ENCODE data around the gene NFKBIB. TPM values are rescaled to one million over a fixed set of nuclear protein-coding genes. Genes with fewer than 3 reads are reported as not detected.

Gene NFKBIB
- total RNA-seq, 1 donor from 2014 or later: 8.3 TPM

DNA sequence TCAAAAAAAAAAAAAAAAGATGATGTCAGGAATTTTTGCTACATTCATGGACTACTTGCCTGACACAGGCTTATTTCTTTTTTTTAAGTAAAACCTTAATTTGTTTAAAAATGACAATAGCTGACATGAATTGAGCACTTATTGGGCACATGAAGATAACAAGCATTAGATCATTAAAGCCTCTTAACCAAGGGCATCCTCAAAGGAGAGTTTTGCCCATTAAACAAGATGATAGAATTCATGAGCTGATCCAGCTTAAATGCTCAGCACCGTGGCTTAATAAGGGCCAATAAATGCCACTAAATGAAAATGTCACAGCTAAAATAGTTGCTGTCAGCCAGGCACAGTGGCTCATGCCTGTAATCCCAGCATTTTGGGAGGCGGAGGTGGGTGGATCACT is 56.5 kb downstream of the NFKBIB start:
- Histone ChIP-seq H3F3A (ENCODE audit: low read depth) (no peaks in the 10 kb centered on the region), H3K36me3 (no peaks in the 10 kb centered on the region), H3K9ac (no peak overlapping the region), H3K4me2 (no peak overlapping the region), H4K20me1 (ENCODE audit: low read depth) (peaks cover 4% of the 10 kb centered on the region), H3K9me3 (ENCODE audit: low read depth) (no peaks in the 10 kb centered on the region), H3K27ac (no peak overlapping the region), H3K79me2 (ENCODE audit: low read depth) (no peaks in the 10 kb centered on the region), H3K27me3 (no peaks in the 10 kb centered on the region), H3K4me1 (no peaks in the 10 kb centered on the region), H2AFZ (replicated peaks) (no peak overlapping the region), H3K4me3 (no peak overlapping the region)
- Mint-ChIP-seq H3K4me3 (no peak overlapping the region), H3K36me3 (peaks cover 1% of the 10 kb centered on the region), H3K27ac (no peak overlapping the region), H3K27me3 (ENCODE audit: insufficient read depth, low read depth) (peaks cover 4% of the 10 kb centered on the region), H3K9me3 (no peaks in the 10 kb centered on the region), H3K4me1 (peaks cover 3% of the 10 kb centered on the region)
- no peak for DNase-seq (ENCODE audit: low spot score)
- TF ChIP-seq EZH2phosphoT487 (IDR thresholded peaks at IDR 0.05) (no peak), EZH2 (IDR thresholded peaks at IDR 0.05) (no peak)
- TF ChIP-seq, protein P1, sequence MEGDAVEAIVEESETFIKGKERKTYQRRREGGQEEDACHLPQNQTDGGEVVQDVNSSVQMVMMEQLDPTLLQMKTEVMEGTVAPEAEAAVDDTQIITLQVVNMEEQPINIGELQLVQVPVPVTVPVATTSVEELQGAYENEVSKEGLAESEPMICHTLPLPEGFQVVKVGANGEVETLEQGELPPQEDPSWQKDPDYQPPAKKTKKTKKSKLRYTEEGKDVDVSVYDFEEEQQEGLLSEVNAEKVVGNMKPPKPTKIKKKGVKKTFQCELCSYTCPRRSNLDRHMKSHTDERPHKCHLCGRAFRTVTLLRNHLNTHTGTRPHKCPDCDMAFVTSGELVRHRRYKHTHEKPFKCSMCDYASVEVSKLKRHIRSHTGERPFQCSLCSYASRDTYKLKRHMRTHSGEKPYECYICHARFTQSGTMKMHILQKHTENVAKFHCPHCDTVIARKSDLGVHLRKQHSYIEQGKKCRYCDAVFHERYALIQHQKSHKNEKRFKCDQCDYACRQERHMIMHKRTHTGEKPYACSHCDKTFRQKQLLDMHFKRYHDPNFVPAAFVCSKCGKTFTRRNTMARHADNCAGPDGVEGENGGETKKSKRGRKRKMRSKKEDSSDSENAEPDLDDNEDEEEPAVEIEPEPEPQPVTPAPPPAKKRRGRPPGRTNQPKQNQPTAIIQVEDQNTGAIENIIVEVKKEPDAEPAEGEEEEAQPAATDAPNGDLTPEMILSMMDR (IDR thresholded peaks at IDR 0.05): no peak

- Mint-ChIP-seq H3K4me3 (no peak overlapping the region), H3K4me1 (peaks cover 10% of the 10 kb centered on the region)
- no peak overlapping the region for H3K4me2 ChIP-seq
Measured at GRCh38 chr19:38958301-38958700, 58.5 kb downstream of the NFKBIB start.

More at GRCh38 chr19:38958301-38958700, 58.5 kb downstream of the NFKBIB start:
- Mint-ChIP-seq H3K36me3 (peaks cover 1% of the 10 kb centered on the region), H3K9me3 (no peaks in the 10 kb centered on the region), H3K27ac (no peak overlapping the region), H3K27me3 (ENCODE audit: insufficient read depth, low read depth) (peaks cover 2% of the 10 kb centered on the region)
- no peaks in the 10 kb centered on the region for H3K79me2 ChIP-seq (ENCODE audit: low read depth)
- H3K27ac ChIP-seq: no peak overlapping the region
- no peaks in the 10 kb centered on the region for H3K36me3 ChIP-seq
- DNase-seq (ENCODE audit: low spot score): no peak
- no peaks in the 10 kb centered on the region for H3K9me3 ChIP-seq (ENCODE audit: low read depth)
- peaks cover 3% of the 10 kb centered on the region for H3F3A ChIP-seq (ENCODE audit: low read depth)
- H3K4me3 ChIP-seq: no peak overlapping the region
- no peaks in the 10 kb centered on the region for H3K27me3 ChIP-seq
- no peak overlapping the region for H2AFZ ChIP-seq (replicated peaks)
- no peaks in the 10 kb centered on the region for H3K4me1 ChIP-seq
- H3K9ac ChIP-seq: no peak overlapping the region
- H4K20me1 ChIP-seq (ENCODE audit: low read depth): no peaks in the 10 kb centered on the region
- TF ChIP-seq EZH2phosphoT487 (IDR thresholded peaks at IDR 0.05): no peak
- TF ChIP-seq EZH2 (IDR thresholded peaks at IDR 0.05): no peak
- TF ChIP-seq, protein P1 (IDR thresholded peaks at IDR 0.05): no peak

Other genes starting within 250 kb of the NFKBIB start
- gene CAPN12, start 155.5 kb upstream of the NFKBIB start, total RNA-seq (ENCODE audit: low replicate concordance): 1.0 and 4.9 TPM in 2 replicates
- gene LGALS7, start 126.5 kb upstream of the NFKBIB start, total RNA-seq (ENCODE audit: low replicate concordance): not detected in 2 replicates
- gene LGALS7B, start 110.8 kb upstream of the NFKBIB start, total RNA-seq (ENCODE audit: low replicate concordance): not detected in 2 replicates
- 0.31 TPM in 1 of 2 replicates, not detected in the other for gene LGALS4, start 87.0 kb upstream of the NFKBIB start, total RNA-seq (ENCODE audit: low replicate concordance)
- 52.2 and 92.9 TPM in 2 replicates for gene ECH1, start 68.2 kb upstream of the NFKBIB start, total RNA-seq (ENCODE audit: low replicate concordance)
- gene HNRNPL, start 50.0 kb upstream of the NFKBIB start, total RNA-seq (ENCODE audit: low replicate concordance): 436 and 583 TPM in 2 replicates
- 4.7 and 5.4 TPM in 2 replicates for gene RINL, start 21.7 kb upstream of the NFKBIB start, total RNA-seq (ENCODE audit: low replicate concordance)
- 10.9 and 15.2 TPM in 2 replicates for gene SIRT2, start 351 bp upstream of the NFKBIB start, total RNA-seq (ENCODE audit: low replicate concordance)
- gene CCER2, start 12.2 kb downstream of the NFKBIB start, total RNA-seq (ENCODE audit: low replicate concordance): 1.1 and 1.3 TPM in 2 replicates
- 45.8 and 63.6 TPM in 2 replicates for gene SARS2, start 30.8 kb downstream of the NFKBIB start, total RNA-seq (ENCODE audit: low replicate concordance)
- 9.2 and 23.9 TPM in 2 replicates for gene MRPS12, start 31.0 kb downstream of the NFKBIB start, total RNA-seq (ENCODE audit: low replicate concordance)
- 8.3 and 24.9 TPM in 2 replicates for gene FBXO17, start 75.8 kb downstream of the NFKBIB start, total RNA-seq (ENCODE audit: low replicate concordance)
- 3.1 and 7.9 TPM in 2 replicates for gene FBXO27, start 132.6 kb downstream of the NFKBIB start, total RNA-seq (ENCODE audit: low replicate concordance)
- gene ACP7, start 184.4 kb downstream of the NFKBIB start, total RNA-seq (ENCODE audit: low replicate concordance): 0.22 TPM in 1 of 2 replicates, not detected in the other
- 9.7 and 34.3 TPM in 2 replicates for gene PAK4, start 225.8 kb downstream of the NFKBIB start, total RNA-seq (ENCODE audit: low replicate concordance)

Measured in neural progenitor cell (in vitro differentiated cells).